M059J (cell line): ENCODE data around the gene EIF2A. TPM values are rescaled to one million over a fixed set of nuclear protein-coding genes. Genes with fewer than 3 reads are reported as not detected.

Experiments used
- DNase-seq: peaks from one replicate; pipeline ENCODE4 v3.0.0-alpha.2; 2012; ENCODE audit warnings: low read depth
- total RNA-seq: library from RNA; depleted of rRNA; stranded (reverse); fragments of >200 nt; shearing (Covaris generic); gene quantifications from 2 replicates; pipeline ENCODE4 v1.2.3, GENCODE V29; 2014; rRNA removed

Gene EIF2A
- total RNA-seq, 1 experiment from 2014 or later = 227 TPM

DNA sequence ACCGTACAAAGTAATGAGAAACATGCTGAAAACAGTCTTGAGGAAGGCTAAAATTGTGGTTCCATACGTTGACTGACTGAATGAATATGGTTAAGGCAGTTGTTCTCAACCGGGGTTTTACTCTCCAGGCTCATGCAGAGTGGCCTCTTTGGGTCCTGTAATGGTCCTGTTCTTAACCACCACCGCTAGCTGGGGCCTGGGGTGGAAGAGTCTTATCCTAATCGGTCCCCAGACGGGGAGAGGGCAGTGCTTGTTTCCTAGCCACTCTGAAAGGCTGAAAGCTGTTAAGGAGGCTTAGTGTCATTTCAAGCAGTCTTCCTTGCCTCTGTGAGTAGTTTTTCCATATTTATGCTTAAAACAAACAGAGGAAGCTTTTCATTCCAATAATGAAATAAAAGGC is 88.5 kb downstream of the EIF2A start:
- DNase-seq = no peak

DNA sequence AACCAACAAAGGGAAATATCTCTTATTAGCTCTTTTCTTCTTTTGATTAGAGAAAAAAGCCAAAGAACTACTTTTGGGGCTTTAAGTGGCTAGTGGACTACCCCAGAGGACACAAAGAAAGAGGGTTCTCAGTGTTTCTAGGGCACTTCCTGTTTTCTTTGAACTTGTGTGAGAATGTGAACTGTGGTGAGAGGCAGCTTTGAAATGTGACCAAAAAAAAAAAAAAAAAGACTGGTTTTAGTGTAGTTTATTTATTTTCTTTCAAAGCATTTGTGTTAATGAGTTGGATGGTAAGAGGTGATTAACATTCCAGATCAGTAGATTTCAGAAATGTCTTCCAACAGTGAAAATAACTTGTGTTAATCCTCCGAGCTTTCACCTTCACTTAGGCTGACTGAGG is 88.9 kb downstream of the EIF2A start:
- peak; percentile 20 for DNase-seq

Other genes with a start within 250 kb of the EIF2A start
- 5.8 and 17.6 TPM in 2 replicates for gene TSC22D2, start 138.5 kb upstream of the EIF2A start, total RNA-seq
- gene SERP1, start 291 bp upstream of the EIF2A start, total RNA-seq = 278 and 294 TPM in 2 replicates
- 243 and 244 TPM in 2 replicates for gene SELENOT, start 56.5 kb downstream of the EIF2A start, total RNA-seq
- 0.07 TPM in 1 of 2 replicates, not detected in the other for gene ERICH6, start 157.1 kb downstream of the EIF2A start, total RNA-seq
- 36.5 and 58.7 TPM in 2 replicates for gene SIAH2, start 216.4 kb downstream of the EIF2A start, total RNA-seq